A673 (cell line): ENCODE measurements around the gene CBLL1. TPM values are rescaled to one million over a fixed set of nuclear protein-coding genes. Genes with fewer than 3 reads are reported as not detected.

Source experiments
- BruUV-seq: library from RNA; stranded (reverse); fragments of 400-500 nt; replicated peaks from 2 replicates; lab custom pipeline; 2021; lab: Mats Ljungman, UMichigan
- CTCF ChIA-PET: fragments of 300-600 bp; sonication (Branson Sonifier 250); formaldehyde crosslinking; loops from one replicate; lab custom pipeline; 2022; ENCODE audit warnings: antibody characterized with exemption; lab: Charles Lee
- POLR2A ChIA-PET: fragments of 300-600 bp; sonication (Branson Sonifier 250); formaldehyde crosslinking; loops from one replicate; lab custom pipeline; 2022; ENCODE audit warnings: antibody characterized with exemption; ENCODE audit not compliant: low non-redundant PET; lab: Charles Lee
- DNase-seq: peaks from one replicate; pipeline ENCODE4 v3.0.0-alpha.2; 2015; ENCODE audit warnings: low spot score
- H3K27ac ChIP-seq: fragments of 200-600 bp; sonication (generic); 2 replicates; pipeline ENCODE4 v1.5.1; 2016; ENCODE audit warnings: mixed run types, low read depth, mild to moderate bottlenecking, mixed read lengths, antibody characterized with exemption, low read length; ENCODE audit not compliant: poor library complexity, severe bottlenecking
- H3K27me3 ChIP-seq: fragments of 200-600 bp; sonication (generic); replicated peaks from 2 replicates; pipeline ENCODE4 v1.6.1; 2017; ENCODE audit warnings: mixed run types, low read depth, mild to moderate bottlenecking, mixed read lengths, antibody characterized with exemption, low read length; ENCODE audit not compliant: insufficient read depth, poor library complexity
- H3K36me3 ChIP-seq: fragments of 200-600 bp; sonication (generic); 2 replicates; pipeline ENCODE4 v1.6.1; 2016; ENCODE audit warnings: mixed run types, mild to moderate bottlenecking, mixed read lengths, antibody characterized with exemption, low read length; ENCODE audit not compliant: insufficient read depth, poor library complexity, severe bottlenecking
- H3K4me1 ChIP-seq: fragments of 200-600 bp; sonication (generic); 2 replicates; pipeline ENCODE4 v1.6.1; 2017; ENCODE audit warnings: mixed run types, mild to moderate bottlenecking, mixed read lengths, antibody characterized with exemption, low read length; ENCODE audit not compliant: insufficient read depth, poor library complexity, severe bottlenecking
- H3K4me3 ChIP-seq: fragments of 200-600 bp; sonication (generic); 2 replicates; pipeline ENCODE4 v1.5.1; 2016; ENCODE audit warnings: low read depth, mixed run types, mild to moderate bottlenecking, mixed read lengths, low read length; ENCODE audit not compliant: poor library complexity, severe bottlenecking
- H3K9me3 ChIP-seq: fragments of 200-600 bp; sonication (generic); 2 replicates; pipeline ENCODE4 v1.6.1; 2016; ENCODE audit warnings: mixed run types, low read depth, mild to moderate bottlenecking, mixed read lengths, antibody characterized with exemption, low read length; ENCODE audit not compliant: poor library complexity, severe bottlenecking
- CTCF ChIP-seq: fragments of 300-800, 200-600 bp; sonication (generic); conservative IDR thresholded peaks from 2 replicates; pipeline ENCODE4 v1.5.1; 2017; ENCODE audit warnings: low read depth, mild to moderate bottlenecking, antibody characterized with exemption, low read length, moderate library complexity, mixed read lengths
- EZH2 ChIP-seq: fragments of 200-600 bp; sonication (generic); IDR thresholded peaks from 2 replicates; pipeline ENCODE4 v1.6.1; 2017; ENCODE audit warnings: borderline replicate concordance, low read depth, mild to moderate bottlenecking, mixed read lengths, antibody characterized with exemption, low read length; ENCODE audit not compliant: poor library complexity, severe bottlenecking
- intact Hi-C: fragments of 100-400 bp; cut with micrococcal nuclease; formaldehyde crosslinking; loops from one replicate; pipeline ENCODE4 v1.10.0; 2022; ENCODE audit not compliant: unreplicated experiment
- total RNA-seq: library from RNA; stranded (reverse); gene quantifications from 2 replicates; pipeline ENCODE4 v1.2.3, GENCODE V29; 2021

Gene CBLL1
- total RNA-seq, 1 experiment from 2014 or later: 37.9 TPM

GRCh38 chr7:107746006-107746405 lies 2.1 kb downstream of the CBLL1 start:
- ChIA-PET POLR2A (no interaction called here), CTCF (no interaction called here)
- H3K27me3 ChIP-seq: no peaks in the 10 kb centered on the region
- peaks cover 25% of the 10 kb centered on the region for H3K36me3 ChIP-seq
- no peak for DNase-seq
- H3K4me1 ChIP-seq: peaks cover 23% of the 10 kb centered on the region
- intact Hi-C loops: loop anchor here (2.0 to 10.0 kb wide), 2 partner anchors 15 to 399 kb away; no protein-coding TSS in a partner anchor
- peak overlapping the region; percentile 80 for H3K4me3 ChIP-seq
- no peaks in the 10 kb centered on the region for H3K9me3 ChIP-seq
- no peak for TF ChIP-seq CTCF
- TF ChIP-seq EZH2: no peak
- no TSS peak for BruUV-seq
- no peak overlapping the region for H3K27ac ChIP-seq

DNA sequence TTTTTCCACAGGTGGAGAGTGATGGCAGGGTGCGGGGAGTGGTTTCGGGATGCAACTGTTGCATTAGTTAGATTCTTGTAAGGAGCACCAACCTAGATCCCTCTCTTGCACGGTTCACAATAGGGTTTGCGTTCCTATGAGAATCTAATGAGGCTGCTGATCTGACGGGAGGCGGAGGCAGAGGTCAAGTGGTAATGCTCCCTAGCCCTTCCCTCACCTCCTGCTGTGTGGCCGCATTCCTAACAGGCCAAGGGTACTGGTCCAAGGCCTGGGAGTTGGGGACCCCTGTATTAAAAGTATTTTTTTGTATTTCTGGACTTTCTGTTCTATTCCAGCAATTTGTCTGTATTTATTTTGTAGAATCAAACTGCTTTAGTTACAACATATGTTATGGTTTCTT lies 7.2 kb downstream of the CBLL1 start:
- DNase-seq: no peak
- peaks cover 7% of the 10 kb centered on the region for H3K4me1 ChIP-seq
- no TSS peak for BruUV-seq
- no peak overlapping the region for H3K4me3 ChIP-seq
- H3K36me3 ChIP-seq: peaks cover 72% of the 10 kb centered on the region
- TF ChIP-seq EZH2 (no peak), CTCF (no peak)
- no peaks in the 10 kb centered on the region for H3K27me3 ChIP-seq
- no peaks in the 10 kb centered on the region for H3K9me3 ChIP-seq
- ChIA-PET CTCF (no interaction called here), POLR2A (no interaction called here)
- H3K27ac ChIP-seq: no peak overlapping the region
- intact Hi-C loops: no loop called here

DNA sequence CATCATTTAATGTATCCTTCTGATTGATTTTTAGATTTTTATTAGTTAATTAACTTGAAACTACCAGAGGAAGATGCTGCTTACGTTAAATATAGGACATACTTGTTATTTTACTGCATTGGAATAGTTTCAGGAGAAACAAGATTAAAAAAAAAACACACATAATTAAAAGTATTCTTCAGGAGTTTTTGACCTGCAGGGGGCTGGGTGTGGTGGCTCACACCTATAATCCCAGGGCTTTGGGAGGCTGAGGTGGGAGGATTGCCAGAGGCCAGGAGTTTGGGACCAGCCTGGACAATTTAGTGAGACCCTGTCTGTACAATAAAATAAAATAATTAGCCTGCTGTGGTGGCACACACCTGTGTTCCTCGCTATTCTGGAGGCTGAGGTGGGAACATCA lies 10.7 kb downstream of the CBLL1 start:
- TF ChIP-seq CTCF (no peak), EZH2 (no peak)

More for the DNA sequence above, 10.7 kb downstream of the CBLL1 start:
- intact Hi-C loops: no loop called here
- ChIA-PET CTCF (interaction anchor here (0.6 kb wide), 1 partner anchor 120 kb away, joined by 3 read pairs; no protein-coding TSS in a partner anchor), POLR2A (no interaction called here)
- no peaks in the 10 kb centered on the region for H3K9me3 ChIP-seq
- no peak for DNase-seq
- no peak overlapping the region for H3K4me3 ChIP-seq
- H3K36me3 ChIP-seq: peaks cover 89% of the 10 kb centered on the region
- no peaks in the 10 kb centered on the region for H3K27me3 ChIP-seq
- H3K27ac ChIP-seq: no peak overlapping the region
- H3K4me1 ChIP-seq: no peaks in the 10 kb centered on the region
- no TSS peak for BruUV-seq
